NCI-H2227 (cell line): Measurements from ENCODE around the gene PLA2G12B.
A peak's percentile ranks its signal among the peaks of the same experiment; 100 is the strongest.
"Not testable (repeated sequence)": the region's sequence is repeated elsewhere in the genome, so short reads cannot be mapped to it uniquely, and the experiment has no call there.

Experiments
- DNase-seq: peaks from one replicate; lab custom pipeline; 2025; ENCODE audit not compliant: unreplicated experiment; lab: John Stamatoyannopoulos, UW

Gene PLA2G12B

GRCh38 chr10:72954596-72955554 is at the start of gene PLA2G12B:
PLA2G12B (minus strand) TSS chr10:72954806; CDS start chr10:72954685, 121 bp downstream.
- DNase-seq, result peak; percentile 19

GRCh38 chr10:73003822-73004221 is 49.2 kb upstream of the PLA2G12B start:
- DNase-seq, result no peak

DNA sequence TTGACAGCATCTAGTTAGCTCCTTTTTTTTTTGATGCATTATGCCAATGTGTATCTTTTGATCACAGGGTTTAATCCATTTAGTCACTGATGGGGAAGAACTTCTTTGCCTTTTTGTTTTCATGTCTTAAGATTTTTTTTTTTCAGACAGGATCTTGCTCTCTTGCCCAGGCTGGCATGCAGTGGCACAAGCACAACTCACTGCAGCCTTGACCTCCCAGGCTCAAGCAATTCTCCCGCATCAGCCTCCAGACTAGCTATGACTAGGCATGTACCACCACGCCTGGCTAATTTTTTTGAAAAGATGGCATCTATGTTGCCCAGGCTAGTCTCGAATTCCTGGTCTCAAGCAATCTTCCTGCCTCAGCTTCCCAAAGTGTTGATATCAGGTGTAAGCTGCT is 46.4 kb upstream of the PLA2G12B start:
- DNase-seq, result no peak

DNA sequence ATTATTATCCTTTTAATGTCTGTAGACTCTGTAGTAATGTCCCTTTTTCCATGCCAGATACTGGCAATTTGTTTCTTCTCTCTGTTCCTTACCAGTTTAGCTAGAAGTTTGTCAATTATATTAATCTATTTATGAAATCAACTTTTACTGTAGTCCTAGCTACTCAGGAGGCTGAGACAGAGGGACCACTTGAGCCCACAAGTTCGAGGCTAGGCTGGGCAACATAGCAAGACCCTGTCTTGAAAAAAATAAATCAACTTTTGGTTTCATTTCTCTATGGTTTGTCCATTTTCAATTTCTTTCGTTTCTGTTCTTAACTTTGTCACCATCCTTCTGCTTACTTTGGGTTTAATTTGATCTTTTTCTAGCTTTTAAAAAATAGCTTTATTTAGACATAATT is 42.5 kb upstream of the PLA2G12B start:
- no peak for DNase-seq

DNA sequence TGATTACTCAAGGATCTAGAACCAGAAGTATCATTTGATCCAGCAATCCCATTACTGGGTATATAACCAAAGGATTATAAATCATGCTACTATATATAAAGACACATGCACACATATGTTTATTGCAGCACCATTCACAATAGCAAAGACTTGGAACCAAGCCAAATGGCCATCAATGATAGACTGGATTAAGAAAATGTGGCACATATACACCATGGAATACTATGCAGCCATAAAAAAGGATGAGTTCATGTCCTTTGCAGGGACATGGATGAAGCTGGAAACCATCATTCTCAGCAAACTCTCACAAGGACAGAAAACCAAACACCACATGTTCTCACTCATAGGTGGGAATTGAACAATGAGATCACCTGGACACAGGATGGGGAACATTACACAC is 40.9 kb upstream of the PLA2G12B start:
- not testable (repeated sequence) for DNase-seq

- not testable (repeated sequence) for DNase-seq
Measured at GRCh38 chr10:72989771-72990170, 35.2 kb upstream of the PLA2G12B start.

DNA sequence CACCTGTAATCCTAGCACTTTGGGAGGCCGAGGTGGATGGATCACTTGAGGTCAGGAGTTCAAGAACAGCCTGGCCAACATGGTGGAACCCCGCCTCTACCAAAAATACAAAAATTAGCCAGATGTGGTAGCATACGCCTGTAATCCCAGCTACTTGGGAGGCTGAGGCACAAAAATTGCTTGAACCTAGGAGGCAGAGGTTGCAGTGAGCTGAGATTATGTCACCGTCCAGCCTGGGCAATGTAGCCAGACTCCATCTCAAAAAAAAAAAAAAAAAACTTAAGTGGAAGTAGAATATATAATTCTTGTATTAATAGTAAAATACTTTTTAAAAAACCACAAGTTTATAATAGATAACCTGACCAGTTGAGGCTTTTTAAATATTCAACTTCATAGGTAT is 30.0 kb upstream of the PLA2G12B start:
- DNase-seq, result not testable (repeated sequence)

GRCh38 chr10:72981882-72982529 is 27.4 kb upstream of the PLA2G12B start:
- no peak for DNase-seq

GRCh38 chr10:72981028-72981881 is 26.6 kb upstream of the PLA2G12B start:
- no peak for DNase-seq

GRCh38 chr10:72980348-72980747 is 25.7 kb upstream of the PLA2G12B start:
- no peak for DNase-seq

DNA sequence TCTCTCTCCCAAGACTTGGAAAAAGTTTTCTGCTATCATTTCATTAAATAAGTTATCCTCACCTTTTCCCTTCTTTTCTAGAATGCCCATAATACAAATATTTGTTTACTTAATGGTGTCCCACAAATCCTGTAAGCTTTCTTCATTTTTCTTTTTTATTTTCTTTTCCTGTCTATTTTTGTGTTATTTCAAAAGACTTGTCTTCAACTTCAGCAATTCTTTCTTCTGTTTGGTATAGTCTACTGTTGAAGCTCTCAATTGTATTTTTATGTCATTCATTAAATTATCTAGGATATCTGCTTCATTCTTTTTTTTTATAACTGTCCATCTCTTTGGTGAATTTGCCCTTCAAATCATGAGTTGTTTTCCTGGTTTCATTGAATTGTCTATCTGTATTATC is 25.1 kb upstream of the PLA2G12B start:
- no peak for DNase-seq

GRCh38 chr10:72976886-72977285 is 22.3 kb upstream of the PLA2G12B start:
- no peak for DNase-seq

GRCh38 chr10:72956001-72956400 is 1.4 kb upstream of the PLA2G12B start:
- DNase-seq, result no peak

DNA sequence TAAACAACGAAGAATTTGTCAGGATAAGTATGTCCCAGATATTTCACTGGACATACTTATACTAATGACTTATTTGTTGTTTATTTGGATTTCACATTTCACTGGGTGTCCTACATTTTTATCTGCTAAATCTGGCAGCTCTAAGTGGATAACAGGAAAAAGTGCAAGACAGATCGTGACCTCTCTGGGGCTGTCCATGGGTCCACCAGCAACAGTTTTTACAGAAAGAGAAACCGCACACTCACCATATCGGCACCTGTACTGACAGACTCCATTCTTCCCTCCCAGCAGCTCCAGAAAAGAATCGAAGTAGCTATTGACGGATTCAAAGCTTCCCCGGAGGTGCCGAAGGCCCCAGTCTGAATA is 393 bp downstream of the PLA2G12B start:
- DNase-seq, result no peak

DNA sequence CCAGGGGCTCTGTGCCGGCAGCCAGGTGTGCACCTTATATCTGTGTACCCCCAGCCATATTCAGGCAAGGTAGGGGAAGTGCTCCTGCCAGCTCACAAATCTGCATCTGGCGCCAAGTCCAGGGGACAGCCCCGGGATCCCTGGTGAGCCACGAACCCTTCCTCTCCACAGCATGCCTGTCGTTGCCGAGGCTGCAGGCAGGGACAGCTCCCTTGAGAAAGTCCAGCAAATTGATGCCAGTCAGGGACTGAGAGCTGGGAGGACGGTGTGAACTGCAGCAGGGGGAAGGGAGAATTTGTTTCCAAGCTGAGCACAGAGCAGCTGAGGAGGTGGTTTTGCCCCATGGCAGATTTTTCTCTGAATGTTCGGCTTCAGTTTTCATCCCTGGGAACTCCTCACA is 919 bp downstream of the PLA2G12B start:
- no peak for DNase-seq

- DNase-seq, result no peak
Measured at GRCh38 chr10:72952642-72953158, 1.9 kb downstream of the PLA2G12B start.

DNA sequence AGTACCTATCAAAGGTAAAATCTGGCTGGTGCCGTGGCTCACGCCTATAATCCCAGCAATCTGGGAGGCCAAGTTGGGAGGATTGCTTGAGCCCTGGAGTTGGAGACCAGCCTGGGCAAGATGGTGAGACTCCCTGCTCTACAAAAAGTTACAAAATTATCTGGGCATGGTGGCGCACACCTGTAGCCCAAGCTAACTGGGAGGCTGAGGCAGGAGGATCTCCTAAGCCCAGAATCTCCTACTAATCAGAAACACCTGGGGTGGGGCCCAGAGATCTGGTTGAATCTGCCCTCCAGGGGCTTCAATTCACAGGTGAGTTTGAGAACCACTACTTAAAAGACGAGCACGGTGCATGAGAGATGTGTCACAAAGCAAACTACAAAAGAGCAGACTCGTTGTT is 2.4 kb downstream of the PLA2G12B start:
- no peak for DNase-seq

DNA sequence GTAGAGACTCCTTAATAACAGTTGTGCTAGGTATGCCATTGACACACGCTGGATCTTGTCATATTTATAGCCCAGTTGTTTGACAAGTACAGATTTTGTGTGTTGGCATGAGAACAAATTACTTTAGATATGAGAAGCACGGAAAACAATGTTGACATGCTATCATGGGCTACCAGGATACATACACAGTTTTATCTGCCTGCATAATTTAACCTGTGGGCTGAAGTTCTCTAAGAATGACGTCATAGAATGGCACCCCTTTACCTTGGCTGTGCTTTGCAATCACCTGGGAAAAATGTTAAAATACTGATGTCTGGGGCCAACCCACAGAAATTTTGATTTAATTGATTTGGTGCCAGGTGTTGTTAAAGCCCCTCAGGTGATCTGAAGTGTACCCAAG is 2.8 kb downstream of the PLA2G12B start:
- no peak for DNase-seq

DNA sequence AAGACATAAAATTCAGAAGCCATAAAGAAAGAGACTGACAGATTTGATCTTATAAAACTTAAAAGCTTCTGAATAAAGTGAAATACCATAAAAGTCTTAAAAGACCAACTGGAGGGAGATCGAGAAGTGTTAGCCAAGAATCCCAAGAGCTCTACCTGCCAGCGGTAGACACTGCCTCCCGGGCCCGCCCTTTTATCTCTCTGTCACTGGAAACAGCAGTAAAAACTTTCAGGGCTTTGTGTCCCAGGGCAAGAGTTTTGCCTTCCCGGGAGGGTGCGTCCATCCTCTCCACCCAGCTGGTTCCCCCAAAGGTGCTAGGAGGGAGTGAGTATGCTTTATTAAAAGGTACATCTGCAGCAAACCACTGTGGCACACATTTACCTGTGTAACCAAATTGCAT is 5.8 kb downstream of the PLA2G12B start:
- DNase-seq, result no peak

DNA sequence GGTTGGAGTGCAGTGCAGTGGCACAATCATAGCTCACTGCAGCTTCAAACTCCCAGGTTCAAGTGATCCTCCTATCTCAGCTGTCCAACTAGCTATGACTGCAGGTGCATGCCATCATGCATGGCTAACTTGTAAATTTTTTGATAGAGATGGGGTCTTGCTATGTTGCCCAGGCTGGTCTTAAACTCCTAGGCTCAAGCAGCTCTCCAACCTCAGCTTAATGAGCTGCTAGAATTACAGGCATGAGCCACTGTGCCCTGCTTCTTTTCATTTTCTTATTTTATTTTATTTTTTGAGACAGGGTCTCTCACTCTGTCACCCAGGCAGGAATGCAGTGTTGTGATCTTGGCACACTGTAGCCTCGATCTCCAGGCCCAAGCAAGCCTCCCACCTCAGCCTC is 7.6 kb downstream of the PLA2G12B start:
- no peak for DNase-seq
